Measurements from ENCODE around the gene MRTO4.

- TF ChIP-seq POLR2A (IDR thresholded peaks at IDR 0.05; ENCODE audit: low read depth): no peak
- TF ChIP-seq, protein P1, sequence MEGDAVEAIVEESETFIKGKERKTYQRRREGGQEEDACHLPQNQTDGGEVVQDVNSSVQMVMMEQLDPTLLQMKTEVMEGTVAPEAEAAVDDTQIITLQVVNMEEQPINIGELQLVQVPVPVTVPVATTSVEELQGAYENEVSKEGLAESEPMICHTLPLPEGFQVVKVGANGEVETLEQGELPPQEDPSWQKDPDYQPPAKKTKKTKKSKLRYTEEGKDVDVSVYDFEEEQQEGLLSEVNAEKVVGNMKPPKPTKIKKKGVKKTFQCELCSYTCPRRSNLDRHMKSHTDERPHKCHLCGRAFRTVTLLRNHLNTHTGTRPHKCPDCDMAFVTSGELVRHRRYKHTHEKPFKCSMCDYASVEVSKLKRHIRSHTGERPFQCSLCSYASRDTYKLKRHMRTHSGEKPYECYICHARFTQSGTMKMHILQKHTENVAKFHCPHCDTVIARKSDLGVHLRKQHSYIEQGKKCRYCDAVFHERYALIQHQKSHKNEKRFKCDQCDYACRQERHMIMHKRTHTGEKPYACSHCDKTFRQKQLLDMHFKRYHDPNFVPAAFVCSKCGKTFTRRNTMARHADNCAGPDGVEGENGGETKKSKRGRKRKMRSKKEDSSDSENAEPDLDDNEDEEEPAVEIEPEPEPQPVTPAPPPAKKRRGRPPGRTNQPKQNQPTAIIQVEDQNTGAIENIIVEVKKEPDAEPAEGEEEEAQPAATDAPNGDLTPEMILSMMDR (IDR thresholded peaks at IDR 0.05): no peak
These were observed 8.9 kb downstream of the MRTO4 start for GRCh38 chr1:19260211-19261138.
